NT2/D1 (cell line): Measurements from ENCODE around the gene ZFHX2.

ENCODE experiments used
- DNase-seq: peaks from one replicate; pipeline ENCODE4 v3.0.0-alpha.2; 2011; ENCODE audit warnings: low read depth, low spot score
- H3K27me3 ChIP-seq: 2 replicates; pipeline ENCODE4 v1.6.0; 2011; ENCODE audit warnings: mild to moderate bottlenecking; ENCODE audit not compliant: insufficient read length, insufficient read depth
- H3K36me3 ChIP-seq: 2 replicates; pipeline ENCODE4 v1.6.1; 2011; ENCODE audit warnings: mild to moderate bottlenecking, low read length, mixed read lengths; ENCODE audit not compliant: insufficient read depth, insufficient read length
- H3K4me1 ChIP-seq: 2 replicates; pipeline ENCODE4 v1.5.1; 2011; ENCODE audit not compliant: insufficient read depth, insufficient read length
- H3K4me3 ChIP-seq: 2 replicates; pipeline ENCODE4 v1.5.1; 2011; ENCODE audit warnings: low read depth; ENCODE audit not compliant: insufficient read length
- H3K9ac ChIP-seq: 2 replicates; pipeline ENCODE4 v1.6.0; 2011; ENCODE audit warnings: low read depth; ENCODE audit not compliant: insufficient read length
- H3K9me3 ChIP-seq: 2 replicates; pipeline ENCODE4 v1.5.1; 2011; ENCODE audit warnings: mild to moderate bottlenecking, low read length; ENCODE audit not compliant: insufficient read depth
- SUZ12 ChIP-seq: IDR thresholded peaks from 2 replicates; pipeline ENCODE4 v1.6.1; 2011; ENCODE audit not compliant: insufficient read length, insufficient read depth; ENCODE audit errors: extremely low read depth
- YY1 ChIP-seq: IDR thresholded peaks from 2 replicates; pipeline ENCODE4 v1.6.1; 2011; ENCODE audit not compliant: insufficient read length, insufficient read depth
- ZNF274 ChIP-seq: IDR thresholded peaks from 2 replicates; pipeline ENCODE4 v1.6.1; 2011; ENCODE audit warnings: mild to moderate bottlenecking, low read depth, low read length

The ZFHX2 gene

DNA sequence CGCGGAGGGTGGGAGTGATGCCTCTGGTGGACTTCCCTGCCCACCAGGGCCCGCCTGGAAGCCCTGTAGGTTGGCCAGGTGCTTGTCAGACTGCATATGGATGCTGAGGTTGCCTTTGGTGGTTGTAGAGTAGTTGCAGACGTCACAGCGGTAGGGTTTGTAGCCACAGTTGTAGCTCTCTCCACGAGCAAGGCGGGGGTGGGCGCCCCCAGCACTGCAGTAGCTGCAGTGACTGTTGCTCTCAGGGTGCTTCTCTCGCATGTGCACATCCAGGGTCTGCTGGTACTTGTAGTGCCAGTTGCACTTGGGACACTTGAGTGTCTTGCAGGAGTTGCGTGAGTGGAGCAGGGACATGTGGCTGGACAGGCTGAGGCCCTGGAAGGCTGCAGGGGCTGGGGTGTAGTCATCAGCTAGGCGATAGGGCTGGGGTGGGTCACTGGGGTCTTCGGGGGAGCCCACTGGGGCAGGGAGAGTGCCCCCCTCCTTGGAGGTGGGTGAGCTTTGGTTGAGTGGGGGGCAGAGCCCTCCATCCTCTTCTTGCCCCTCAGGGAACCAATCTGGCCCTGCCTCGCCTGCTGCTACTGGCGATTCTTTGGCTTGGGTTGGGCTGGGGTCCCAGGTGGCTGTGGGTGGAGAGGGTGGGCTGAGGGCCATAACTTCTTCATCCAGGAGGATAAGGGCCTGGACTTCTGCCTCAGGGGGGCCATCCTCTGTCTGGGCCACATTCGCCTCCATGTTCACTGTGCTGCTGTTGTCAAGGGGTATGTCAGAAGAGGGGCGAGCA lies 17.7 kb downstream of the ZFHX2 start:
- Histone ChIP-seq H3K4me1 (no peaks in the 10 kb centered on the region), H3K4me3 (no peak overlapping the region), H3K27me3 (no peaks in the 10 kb centered on the region), H3K9me3 (no peaks in the 10 kb centered on the region), H3K9ac (no peak overlapping the region), H3K36me3 (peaks cover 50% of the 10 kb centered on the region)
- DNase-seq = no peak
- no peak for TF ChIP-seq SUZ12
- TF ChIP-seq ZNF274 = no peak
- no peak for TF ChIP-seq YY1

DNA sequence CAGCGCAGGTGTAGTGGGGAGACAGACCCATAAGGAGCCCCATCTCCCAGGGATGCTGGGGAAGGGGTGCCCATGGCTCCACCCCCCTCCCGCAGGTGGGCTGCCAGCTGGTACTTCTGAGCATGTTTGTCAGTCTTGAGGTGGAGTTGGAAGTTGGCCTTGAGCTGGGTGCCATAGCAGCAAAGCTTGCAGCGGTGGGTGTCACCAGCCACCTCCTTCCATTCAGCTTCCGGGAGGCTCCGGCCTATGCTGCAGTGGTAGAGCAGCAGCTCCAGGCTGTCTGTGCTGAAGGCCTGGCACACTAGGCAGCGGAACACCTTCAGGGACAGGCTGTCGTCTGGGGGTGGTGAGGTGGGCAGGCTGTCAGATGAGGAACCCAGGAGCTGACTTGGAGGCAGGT lies 18.9 kb downstream of the ZFHX2 start:
- Histone ChIP-seq H3K9me3 (no peaks in the 10 kb centered on the region), H3K9ac (no peak overlapping the region), H3K4me1 (peaks cover 2% of the 10 kb centered on the region), H3K27me3 (no peaks in the 10 kb centered on the region), H3K36me3 (peaks cover 53% of the 10 kb centered on the region), H3K4me3 (no peak overlapping the region)
- no peak for DNase-seq
- TF ChIP-seq YY1 (no peak), ZNF274 (no peak), SUZ12 (no peak)

DNA sequence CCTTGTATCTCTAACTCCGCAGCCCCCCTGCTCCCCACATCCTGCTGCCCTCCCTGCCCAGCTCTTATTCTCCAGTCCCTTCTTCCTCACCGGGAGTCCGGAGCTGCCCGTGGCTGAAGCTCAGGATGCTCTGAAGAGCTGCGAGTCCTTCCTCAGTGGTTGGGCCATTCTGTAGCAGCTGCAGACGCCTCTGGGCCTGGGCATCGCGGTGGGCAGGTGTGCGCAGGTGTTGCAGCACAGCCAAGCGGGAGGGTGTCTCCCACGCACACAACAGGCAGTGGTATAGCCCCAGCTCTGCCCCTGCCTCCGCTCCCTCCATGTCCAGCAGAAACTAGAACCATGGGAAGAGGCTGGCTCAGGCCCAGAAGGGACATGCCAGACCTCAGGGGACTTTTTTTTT lies 20.2 kb downstream of the ZFHX2 start:
- Histone ChIP-seq H3K36me3 (peaks cover 66% of the 10 kb centered on the region), H3K9ac (no peak overlapping the region), H3K4me1 (peaks cover 2% of the 10 kb centered on the region), H3K27me3 (no peaks in the 10 kb centered on the region), H3K4me3 (no peak overlapping the region), H3K9me3 (no peaks in the 10 kb centered on the region)
- TF ChIP-seq ZNF274 = no peak
- TF ChIP-seq SUZ12 = no peak
- TF ChIP-seq YY1 = no peak
- DNase-seq = no peak

DNA sequence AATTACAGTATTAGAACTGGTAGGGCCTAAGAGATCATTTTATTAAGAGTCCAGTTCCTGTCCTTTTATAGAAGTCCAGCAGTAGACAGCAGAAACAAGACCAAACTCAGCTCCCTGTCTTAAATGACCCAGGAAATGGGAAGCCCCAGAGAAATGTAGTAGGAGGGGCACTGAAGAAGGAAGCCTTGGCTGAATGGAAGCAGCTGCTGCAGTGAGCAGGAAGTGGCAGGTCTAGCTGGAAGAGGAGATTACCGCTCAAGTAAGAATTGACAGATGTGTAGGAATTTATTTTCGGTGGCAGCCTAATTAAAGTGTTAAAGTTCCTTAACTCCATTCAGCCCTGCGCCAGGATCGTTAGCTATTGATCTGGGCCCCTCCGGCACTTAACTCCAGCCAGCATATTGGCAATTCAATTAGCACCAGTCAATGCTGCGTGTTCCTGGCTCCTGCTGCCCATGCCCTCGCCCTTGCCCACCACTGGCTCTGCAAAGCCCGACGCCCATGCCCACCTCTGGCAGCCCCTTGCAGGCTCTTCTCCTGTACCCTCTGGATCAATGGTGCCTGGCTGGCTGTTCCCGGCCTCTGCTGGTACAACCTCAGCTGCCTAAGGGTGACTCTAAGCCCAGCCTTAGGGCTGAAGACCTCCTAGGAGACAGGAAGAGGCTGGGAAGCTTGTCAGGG lies 21.1 kb downstream of the ZFHX2 start:
- no peak for DNase-seq
- Histone ChIP-seq H3K4me3 (no peak overlapping the region), H3K36me3 (peaks cover 70% of the 10 kb centered on the region), H3K9ac (no peak overlapping the region), H3K9me3 (no peaks in the 10 kb centered on the region), H3K4me1 (peaks cover 2% of the 10 kb centered on the region), H3K27me3 (no peaks in the 10 kb centered on the region)
- TF ChIP-seq YY1 = no peak
- no peak for TF ChIP-seq ZNF274
- TF ChIP-seq SUZ12 = no peak

DNA sequence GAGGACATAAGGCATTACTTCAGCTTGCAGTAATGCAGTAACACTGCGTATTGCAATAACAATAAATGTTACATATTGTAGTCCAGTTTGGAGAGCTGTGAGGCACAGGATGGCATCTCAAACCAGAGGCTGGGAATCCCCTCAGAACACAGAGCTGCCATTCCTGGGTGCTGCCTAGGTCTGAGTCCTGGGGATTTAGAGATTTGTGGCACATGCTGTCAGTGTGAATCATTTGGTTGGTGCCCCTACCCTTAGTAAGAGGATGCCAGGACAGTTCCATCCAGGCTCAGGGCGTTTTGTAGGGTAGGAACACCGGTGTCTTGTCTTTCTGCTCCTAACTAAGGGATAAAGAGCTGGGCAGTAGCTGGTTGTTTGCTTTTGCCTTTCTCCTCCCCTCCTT lies 22.5 kb downstream of the ZFHX2 start:
- peak overlapping the region; percentile 22 for H3K9ac ChIP-seq
- H3K27me3 ChIP-seq = no peaks in the 10 kb centered on the region
- TF ChIP-seq ZNF274 = no peak
- peaks cover 2% of the 10 kb centered on the region for H3K4me1 ChIP-seq
- H3K4me3 ChIP-seq = no peak overlapping the region
- peaks cover 71% of the 10 kb centered on the region for H3K36me3 ChIP-seq
- no peaks in the 10 kb centered on the region for H3K9me3 ChIP-seq
- no peak for DNase-seq

DNA sequence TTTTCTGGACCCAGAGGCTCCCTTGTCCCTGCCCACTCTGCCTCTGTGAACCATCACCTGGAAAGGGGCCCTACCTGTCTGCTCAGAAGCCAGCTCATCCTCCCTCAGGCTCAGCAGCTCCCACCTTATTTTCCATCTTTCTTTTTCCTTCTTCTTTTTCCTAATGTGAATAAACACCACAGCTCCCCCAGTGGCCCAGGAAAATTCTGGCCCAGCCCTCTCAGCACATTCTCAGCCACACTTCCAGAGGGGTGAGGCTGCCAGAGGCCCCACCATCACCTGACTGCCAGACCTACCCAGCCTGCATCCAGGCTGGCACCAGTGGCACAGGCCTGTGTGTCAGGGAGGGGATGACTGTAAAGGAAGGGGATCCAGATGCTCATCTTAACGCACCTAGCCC lies 23.0 kb downstream of the ZFHX2 start:
- TF ChIP-seq SUZ12 (no peak), YY1 (no peak), ZNF274 (no peak)
- DNase-seq = no peak
- Histone ChIP-seq H3K9ac (no peak overlapping the region), H3K36me3 (peaks cover 70% of the 10 kb centered on the region), H3K4me1 (peaks cover 2% of the 10 kb centered on the region), H3K27me3 (no peaks in the 10 kb centered on the region), H3K9me3 (no peaks in the 10 kb centered on the region), H3K4me3 (no peak overlapping the region)

DNA sequence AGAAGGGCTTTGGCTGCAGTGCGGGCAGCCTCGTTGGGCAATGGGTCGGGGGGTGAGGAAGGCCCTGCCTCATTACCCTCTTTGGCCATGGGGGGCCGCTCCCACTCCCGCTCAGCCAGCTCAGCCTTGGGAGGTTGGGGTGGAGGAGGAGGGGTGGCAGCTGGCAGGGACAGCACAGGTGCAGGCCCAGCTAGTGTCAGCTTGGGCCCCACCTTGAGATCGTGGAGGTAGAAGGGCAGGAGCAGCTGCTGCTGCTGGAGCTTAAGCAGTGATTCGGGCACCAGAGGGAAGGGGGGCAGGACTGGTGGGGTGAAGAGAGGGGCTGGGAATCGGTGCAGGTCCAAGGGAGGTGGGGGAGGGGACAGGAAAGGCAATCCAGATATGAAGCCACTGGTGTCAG lies 26.0 kb downstream of the ZFHX2 start:
- no peaks in the 10 kb centered on the region for H3K27me3 ChIP-seq
- no peak overlapping the region for H3K4me3 ChIP-seq
- H3K4me1 ChIP-seq = peaks cover 2% of the 10 kb centered on the region
- TF ChIP-seq YY1 (no peak), ZNF274 (no peak), SUZ12 (no peak)
- no peaks in the 10 kb centered on the region for H3K9me3 ChIP-seq
- no peak overlapping the region for H3K9ac ChIP-seq
- no peak for DNase-seq
- H3K36me3 ChIP-seq = peaks cover 61% of the 10 kb centered on the region
